Measurements from ENCODE around the gene RTEL1.
"Not testable (repeated sequence)": the region's sequence is repeated elsewhere in the genome, so short reads cannot be mapped to it uniquely, and the experiment has no call there.

Gene RTEL1

GRCh38 chr20:63652192-63652980 lies 5.7 kb upstream of the RTEL1 start:
- DNase-seq, result peak; percentile 54

- DNase-seq, result peak; percentile 82
These were observed 4.8 kb upstream of the RTEL1 start, which contains the start of gene STMN3 for GRCh38 chr20:63653041-63653973. Gene STMN3, minus strand, starts transcription at chr20:63653424. Its CDS starts 79 bp downstream, at chr20:63653345.

GRCh38 chr20:63653974-63654668 lies 4.0 kb upstream of the RTEL1 start:
- no peak for DNase-seq

GRCh38 chr20:63655249-63655648 lies 2.9 kb upstream of the RTEL1 start:
- DNase-seq, result no peak

- no peak for DNase-seq
These were observed 1.7 kb upstream of the RTEL1 start for GRCh38 chr20:63656451-63656850.

- DNase-seq, result no peak
These were observed 714 bp upstream of the RTEL1 start for GRCh38 chr20:63657260-63657936.

GRCh38 chr20:63658749-63659187 lies 656 bp downstream of the RTEL1 start:
- peak; percentile 53 for DNase-seq

- DNase-seq, result no peak
These were observed 1.3 kb downstream of the RTEL1 start for GRCh38 chr20:63659370-63659769.

- not testable (repeated sequence) for DNase-seq
These were observed 2.1 kb downstream of the RTEL1 start for GRCh38 chr20:63660174-63660573.

GRCh38 chr20:63660622-63661021 lies 2.5 kb downstream of the RTEL1 start:
- no peak for DNase-seq

GRCh38 chr20:63661108-63661507 lies 3.0 kb downstream of the RTEL1 start:
- no peak for DNase-seq

- DNase-seq, result no peak
These were observed 4.1 kb downstream of the RTEL1 start for GRCh38 chr20:63661959-63662812.

GRCh38 chr20:63662813-63663189 lies 4.7 kb downstream of the RTEL1 start:
- no peak for DNase-seq

- no peak for DNase-seq
These were observed 5.4 kb downstream of the RTEL1 start for GRCh38 chr20:63663332-63664066.

GRCh38 chr20:63664143-63664851 lies 6.2 kb downstream of the RTEL1 start:
- DNase-seq, result no peak

GRCh38 chr20:63664861-63665594 lies 6.9 kb downstream of the RTEL1 start:
- no peak for DNase-seq

- DNase-seq, result no peak
These were observed 7.6 kb downstream of the RTEL1 start for GRCh38 chr20:63665708-63666107.

- DNase-seq, result no peak
These were observed 9.7 kb downstream of the RTEL1 start for GRCh38 chr20:63667858-63668257.

GRCh38 chr20:63668351-63668750 lies 10.2 kb downstream of the RTEL1 start:
- no peak for DNase-seq
